Measurements from ENCODE around the gene TUBG2. TPM values are rescaled to one million over a fixed set of nuclear protein-coding genes. Genes with fewer than 3 reads are reported as not detected.
A peak's percentile ranks its signal among the peaks of the same experiment; 100 is the strongest.

The TUBG2 gene
- total RNA-seq, 4 donors from 2014 or later: 25.3 to 40.2 (median 38.1) TPM

DNA sequence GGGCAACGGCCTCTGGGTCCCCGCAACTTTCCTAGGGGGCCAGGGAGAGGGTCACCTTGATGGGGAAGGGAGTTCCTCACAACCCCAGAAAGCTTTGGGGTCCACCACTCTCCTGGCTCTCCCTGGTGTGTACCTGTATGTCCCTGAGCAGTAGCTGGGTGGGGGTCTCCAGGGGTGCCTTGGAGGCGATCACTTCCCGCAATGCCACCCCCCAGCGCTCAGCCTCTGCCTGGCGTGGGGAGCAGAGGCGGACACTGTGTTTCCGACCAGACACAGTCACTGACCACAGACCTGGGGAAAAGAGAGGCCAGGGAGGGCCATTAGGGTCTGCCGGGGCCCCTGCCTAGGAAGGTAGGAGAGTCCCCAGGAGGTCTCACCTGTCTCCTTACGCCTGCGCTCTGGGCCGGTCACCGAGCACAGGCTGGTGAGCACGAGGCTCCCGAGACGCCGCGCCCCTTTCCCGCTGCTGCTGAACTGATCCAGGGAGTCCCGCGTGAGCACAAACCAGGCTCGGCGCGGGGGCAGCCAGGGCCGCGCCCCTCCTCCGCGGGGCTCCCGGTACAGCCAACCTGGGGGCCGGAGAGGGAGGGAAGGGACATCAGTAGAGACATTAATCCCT is 14.3 kb downstream of the TUBG2 start:
- peak overlapping the region; percentile 77 to 93 (median 90) for H3K4me3 ChIP-seq
- no peaks in the 10 kb centered on the region for H3K27me3 ChIP-seq
- H3K9me3 ChIP-seq: no peaks in the 10 kb centered on the region
- intact Hi-C loops (cut with DNase I): no loop called here
- H3K27ac ChIP-seq (replicated peaks in 1 of 4): peak overlapping the region; percentile 96 to 99 (median 98)
- H3K36me3 ChIP-seq: peaks cover 21 to 53% (median 50%) of the 10 kb centered on the region in 4 donors
- peaks cover 39 to 89% (median 75%) of the 10 kb centered on the region in 4 donors for H3K4me1 ChIP-seq
- TF ChIP-seq, protein P1, sequence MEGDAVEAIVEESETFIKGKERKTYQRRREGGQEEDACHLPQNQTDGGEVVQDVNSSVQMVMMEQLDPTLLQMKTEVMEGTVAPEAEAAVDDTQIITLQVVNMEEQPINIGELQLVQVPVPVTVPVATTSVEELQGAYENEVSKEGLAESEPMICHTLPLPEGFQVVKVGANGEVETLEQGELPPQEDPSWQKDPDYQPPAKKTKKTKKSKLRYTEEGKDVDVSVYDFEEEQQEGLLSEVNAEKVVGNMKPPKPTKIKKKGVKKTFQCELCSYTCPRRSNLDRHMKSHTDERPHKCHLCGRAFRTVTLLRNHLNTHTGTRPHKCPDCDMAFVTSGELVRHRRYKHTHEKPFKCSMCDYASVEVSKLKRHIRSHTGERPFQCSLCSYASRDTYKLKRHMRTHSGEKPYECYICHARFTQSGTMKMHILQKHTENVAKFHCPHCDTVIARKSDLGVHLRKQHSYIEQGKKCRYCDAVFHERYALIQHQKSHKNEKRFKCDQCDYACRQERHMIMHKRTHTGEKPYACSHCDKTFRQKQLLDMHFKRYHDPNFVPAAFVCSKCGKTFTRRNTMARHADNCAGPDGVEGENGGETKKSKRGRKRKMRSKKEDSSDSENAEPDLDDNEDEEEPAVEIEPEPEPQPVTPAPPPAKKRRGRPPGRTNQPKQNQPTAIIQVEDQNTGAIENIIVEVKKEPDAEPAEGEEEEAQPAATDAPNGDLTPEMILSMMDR (IDR thresholded peaks at IDR 0.05): no peak
- TF ChIP-seq POLR2A (IDR thresholded peaks at IDR 0.05; ENCODE audit: low read depth): no peak
- WGBS: 62% methylated on average over 11 of the region's 30 CpGs
- DNase-seq (ENCODE audit: extremely low spot score): no peak

- WGBS: 14% methylated on average over 18 of the region's 32 CpGs
- H3K9me3 ChIP-seq: no peaks in the 10 kb centered on the region
- H3K36me3 ChIP-seq: peaks cover 21 to 47% (median 44%) of the 10 kb centered on the region in 4 donors
- no peaks in the 10 kb centered on the region for H3K27me3 ChIP-seq
- H3K4me3 ChIP-seq: peak overlapping the region; percentile 77 to 93 (median 90)
- intact Hi-C loops (cut with DNase I): no loop called here
- no peak for DNase-seq (ENCODE audit: extremely low spot score)
- peak overlapping the region; percentile 96 to 99 (median 98) for H3K27ac ChIP-seq (replicated peaks in 1 of 4)
- TF ChIP-seq EP300 (IDR thresholded peaks at IDR 0.05): no peak
- TF ChIP-seq, protein P1 (IDR thresholded peaks at IDR 0.05): peak; percentile 31 to 58 (median 38)
- peaks cover 41 to 89% (median 75%) of the 10 kb centered on the region in 4 donors for H3K4me1 ChIP-seq
Observed at GRCh38 chr17:42673885-42674754, 15.0 kb downstream of the TUBG2 start.

GRCh38 chr17:42674755-42675347 is 15.8 kb downstream of the TUBG2 start:
- peak overlapping the region; percentile 96 to 99 (median 98) for H3K27ac ChIP-seq (replicated peaks in 1 of 4)
- DNase-seq (ENCODE audit: extremely low spot score): no peak
- TF ChIP-seq POLR2A (IDR thresholded peaks at IDR 0.05; ENCODE audit: low read depth) (no peak), POLR2AphosphoS5 (IDR thresholded peaks at IDR 0.05) (no peak), EP300 (IDR thresholded peaks at IDR 0.05) (no peak)
- TF ChIP-seq, protein P1 (IDR thresholded peaks at IDR 0.05): no peak
- intact Hi-C loops (cut with DNase I): no loop called here
- H3K36me3 ChIP-seq: peaks cover 21 to 39% (median 37%) of the 10 kb centered on the region in 4 donors
- WGBS: 31% methylated on average over 6 of the region's 9 CpGs
- H3K4me3 ChIP-seq: peak overlapping the region; percentile 77 to 93 (median 90)
- no peaks in the 10 kb centered on the region for H3K9me3 ChIP-seq
- no peaks in the 10 kb centered on the region for H3K27me3 ChIP-seq
- peaks cover 44 to 89% (median 75%) of the 10 kb centered on the region in 4 donors for H3K4me1 ChIP-seq

DNA sequence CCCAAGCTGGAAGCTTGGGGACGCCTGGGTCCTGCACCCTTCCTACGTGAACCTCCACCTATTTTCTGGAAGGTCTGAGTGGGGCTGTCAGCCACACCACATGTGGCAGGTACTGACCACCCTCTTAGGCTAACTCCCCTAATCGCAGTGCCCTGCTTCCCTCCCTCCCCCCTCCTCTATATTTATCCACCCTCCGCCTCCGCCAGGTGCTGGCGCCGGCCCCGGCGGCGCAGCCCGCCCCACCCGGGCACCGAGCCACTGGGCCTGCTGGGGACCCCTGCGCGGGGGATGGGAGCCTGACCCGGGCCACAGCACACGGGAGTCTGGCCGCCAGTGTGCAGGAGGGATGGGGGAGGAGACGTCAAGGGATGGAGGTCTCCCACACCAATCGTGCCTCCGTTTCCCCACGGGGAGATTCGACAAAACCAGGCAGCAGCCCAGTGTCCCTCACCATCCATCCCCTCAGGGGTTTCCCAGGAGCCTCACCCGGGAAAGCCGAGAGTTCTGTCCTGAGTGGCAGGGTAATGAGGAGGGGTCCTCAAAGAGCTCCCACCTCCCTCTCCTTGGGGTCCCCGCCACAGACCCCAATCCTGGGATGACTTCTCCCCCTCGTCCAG is 16.4 kb downstream of the TUBG2 start:
- DNase-seq (ENCODE audit: extremely low spot score): no peak
- peak overlapping the region; percentile 96 to 99 (median 98) for H3K27ac ChIP-seq (replicated peaks in 1 of 4)
- H3K36me3 ChIP-seq: peaks cover 17 to 33% (median 32%) of the 10 kb centered on the region in 4 donors
- TF ChIP-seq, protein P1 (IDR thresholded peaks at IDR 0.05): no peak
- TF ChIP-seq POLR2AphosphoS5 (IDR thresholded peaks at IDR 0.05): no peak
- no peak for TF ChIP-seq POLR2A (IDR thresholded peaks at IDR 0.05; ENCODE audit: low read depth)
- no peak for TF ChIP-seq EP300 (IDR thresholded peaks at IDR 0.05)
- no peaks in the 10 kb centered on the region for H3K27me3 ChIP-seq
- no peaks in the 10 kb centered on the region for H3K9me3 ChIP-seq
- H3K4me1 ChIP-seq: peaks cover 50 to 90% (median 78%) of the 10 kb centered on the region in 4 donors
- intact Hi-C loops (cut with DNase I): no loop called here
- WGBS: 8% methylated on average over 8 of the region's 27 CpGs
- peak overlapping the region; percentile 77 to 93 (median 90) for H3K4me3 ChIP-seq

Measured in esophagus muscularis mucosa (tissue), 4 donors.